HepG2 (cell line): Measurements from ENCODE around the gene NCBP3. TPM values are rescaled to one million over a fixed set of nuclear protein-coding genes. Genes with fewer than 3 reads are reported as not detected.

Experiments used
- AHDC1 ChIP-seq: sonication (generic); formaldehyde crosslinking; IDR thresholded peaks from 2 replicates; pipeline ENCODE4 v1.5.1; 2020; ENCODE audit warnings: mild to moderate bottlenecking, missing genetic modification reagents, borderline replicate concordance
- FOXK1 ChIP-seq: sonication (generic); formaldehyde crosslinking; IDR thresholded peaks from 2 replicates; pipeline ENCODE4 v1.4.0; 2020; ENCODE audit warnings: low read depth, missing genetic modification reagents, borderline replicate concordance
- HOXD1 ChIP-seq: sonication (generic); formaldehyde crosslinking; IDR thresholded peaks from 2 replicates; pipeline ENCODE4 v1.5.0; 2020; ENCODE audit warnings: missing genetic modification reagents
- PPARG ChIP-seq: conservative IDR thresholded peaks from 2 replicates; pipeline ENCODE4 v1.6.1; 2016; ENCODE audit warnings: missing biosample characterization, missing genetic modification reagents
- PRDM15 ChIP-seq: sonication (generic); formaldehyde crosslinking; IDR thresholded peaks from 2 replicates; pipeline ENCODE4 v1.4.0; 2020; ENCODE audit warnings: missing genetic modification reagents
- TBX2 ChIP-seq: sonication (generic); formaldehyde crosslinking; IDR thresholded peaks from 2 replicates; pipeline ENCODE4 v1.5.0; 2020; ENCODE audit warnings: missing genetic modification reagents, mild to moderate bottlenecking, borderline replicate concordance
- TRIM24 ChIP-seq: sonication (generic); formaldehyde crosslinking; IDR thresholded peaks from 2 replicates; pipeline ENCODE4 v1.8.0; 2022; ENCODE audit warnings: mild to moderate bottlenecking, missing genetic modification reagents
- ZNF280B ChIP-seq: sonication (generic); formaldehyde crosslinking; IDR thresholded peaks from 2 replicates; pipeline ENCODE4 v1.5.0; 2020; ENCODE audit warnings: missing genetic modification reagents, mild to moderate bottlenecking, borderline replicate concordance
- ZNF383 ChIP-seq: sonication (generic); formaldehyde crosslinking; IDR thresholded peaks from 2 replicates; pipeline ENCODE4 v1.4.0; 2020; ENCODE audit warnings: missing genetic modification reagents, mild to moderate bottlenecking, borderline replicate concordance
- ZSCAN20 ChIP-seq: sonication (generic); formaldehyde crosslinking; IDR thresholded peaks from 2 replicates; pipeline ENCODE4 v1.4.0; 2020; ENCODE audit warnings: missing genetic modification reagents, mild to moderate bottlenecking, borderline replicate concordance
- ZSCAN5A ChIP-seq: sonication (generic); formaldehyde crosslinking; IDR thresholded peaks from 2 replicates; pipeline ENCODE4 v1.8.0; 2022; ENCODE audit warnings: mild to moderate bottlenecking, missing genetic modification reagents, borderline replicate concordance
- polyA plus RNA-seq, 8 experiments: library from polyadenylated mRNA; depleted of rRNA in 3 of 8; stranded (reverse) in 7 of 8; unstranded in 1 of 8; fragments of >200 nt; fragmentation: Illumina TruSeq in 4 of 8; extraction: Trizol in 4 of 8; gene quantifications; 2 replicates each; pipeline versions ENCODE4 v1.2.1 to v1.2.3, GENCODE V29; 2011 to 2016; ENCODE audit warnings: low read depth in 4 of 8, missing spikeins in 1 of 8, mixed read lengths in 1 of 8; ENCODE audit not compliant: insufficient read depth in 1 of 8
- total RNA-seq, 5 experiments: library from RNA; depleted of rRNA; stranded (reverse); fragments of >200 nt; fragmentation: Illumina TruSeq; extraction: Trizol; gene quantifications; 2 replicates each; pipeline ENCODE4 v1.2.3, GENCODE V29; 2016; ENCODE audit warnings: low read depth in 1 of 5

Gene NCBP3
- total and polyA plus RNA-seq, 2 of the 13 experiments (the other 11 are each of a cell fraction or from before 2014, with no cell fraction given): 19.5 to 24.8 TPM

DNA sequence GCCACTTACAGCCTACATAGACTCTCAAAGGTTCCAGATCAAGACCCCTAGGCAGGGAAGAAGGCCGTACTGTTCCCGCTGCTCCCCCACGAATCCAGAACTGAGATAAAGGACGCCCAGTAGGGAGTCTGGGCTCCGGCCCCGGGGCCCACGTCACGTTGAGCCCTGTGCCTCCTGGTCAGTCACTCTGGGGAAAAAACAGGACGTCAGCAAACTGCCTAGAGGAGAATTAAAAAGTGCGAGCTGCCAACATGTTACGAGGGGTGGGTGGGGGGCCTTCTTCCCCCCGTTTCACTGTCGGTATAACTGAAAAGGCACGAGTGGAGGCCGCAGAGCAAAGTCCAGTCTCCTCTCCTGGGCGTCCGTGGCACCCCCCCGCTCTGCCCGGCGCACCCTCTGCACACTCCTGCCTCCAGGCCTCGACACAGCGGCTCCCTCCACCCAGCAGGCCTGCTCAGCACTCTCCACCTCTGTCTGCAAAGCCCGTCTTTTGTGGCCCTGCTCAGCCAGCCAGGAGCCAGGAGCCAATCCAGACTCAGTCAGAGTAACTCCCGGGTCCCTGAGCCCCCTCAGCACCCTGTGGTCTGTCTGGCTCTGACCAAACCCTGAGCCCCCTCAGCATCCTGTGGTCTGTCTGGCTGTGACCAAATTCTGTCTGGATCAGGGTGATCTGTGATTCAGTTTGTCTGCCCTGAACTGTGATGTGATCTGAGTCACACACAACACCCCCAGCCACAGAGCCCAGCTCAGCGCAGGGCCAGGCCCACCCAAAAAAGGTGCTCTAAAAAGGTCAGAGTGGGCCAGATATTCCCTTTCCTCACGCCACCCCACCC, 51.3 kb downstream of the NCBP3 start (continued):
- TF ChIP-seq ZNF280B (CRISPR knock-in tag) (no peak; the same call in 1 of the 2 replicates), ZSCAN5A (no peak), ZNF383 (CRISPR knock-in tag) (no peak), PPARG (CRISPR knock-in tag) (no peak), ZSCAN20 (CRISPR knock-in tag) (0 out of 2 replicates have a peak, but pooled peaks have one; percentile 31), AHDC1 (CRISPR knock-in tag) (peak; percentile 80; the same call in 1 of the 2 replicates), FOXK1 (CRISPR knock-in tag) (0 out of 2 replicates have a peak, but pooled peaks have one; percentile 17), HOXD1 (CRISPR knock-in tag) (peak; percentile 41; the same call in 1 of the 2 replicates), TBX2 (CRISPR knock-in tag) (peak; percentile 50), TRIM24 (CRISPR knock-in tag) (no peak), PRDM15 (CRISPR knock-in tag) (0 out of 2 replicates have a peak, but pooled peaks have one; percentile 25)
